HEK293 (cell line): ENCODE measurements around the gene RANBP3L.

Experiments used
- BCL6B ChIP-seq: fragments of 450-650 bp; formaldehyde crosslinking; IDR thresholded peaks from 2 replicates; pipeline ENCODE4 v1.5.1; 2017; ENCODE audit warnings: missing biosample characterization, missing genetic modification characterization
- HOXC10 ChIP-seq: sonication (generic); formaldehyde crosslinking; IDR thresholded peaks from 2 replicates; pipeline ENCODE4 v1.8.1; 2023; ENCODE audit warnings: mild to moderate bottlenecking, missing genetic modification reagents
- IKZF3 ChIP-seq: fragments of 450-650 bp; IDR thresholded peaks from 2 replicates; pipeline ENCODE4 v1.5.0; 2018; ENCODE audit warnings: missing biosample characterization, mild to moderate bottlenecking, missing genetic modification characterization, moderate library complexity
- INSM2 ChIP-seq: fragments of 450-650 bp; formaldehyde crosslinking; IDR thresholded peaks from 2 replicates; pipeline ENCODE4 v1.5.1; 2016; ENCODE audit warnings: missing biosample characterization, missing genetic modification characterization
- KLF8 ChIP-seq: fragments of 450-650 bp; formaldehyde crosslinking; IDR thresholded peaks from 2 replicates; pipeline ENCODE4 v1.5.1; 2016; ENCODE audit warnings: missing biosample characterization, missing genetic modification characterization
- KLF9 ChIP-seq: fragments of 450-650 bp; formaldehyde crosslinking; IDR thresholded peaks from 2 replicates; pipeline ENCODE4 v1.5.1; 2016; ENCODE audit warnings: missing biosample characterization, missing genetic modification characterization, low read depth
- SCRT1 ChIP-seq: fragments of 450-650 bp; formaldehyde crosslinking; IDR thresholded peaks from 2 replicates; pipeline ENCODE4 v1.5.1; 2016; ENCODE audit warnings: missing biosample characterization, missing genetic modification characterization, borderline replicate concordance
- SETDB1 ChIP-seq: IDR thresholded peaks from one replicate; pipeline ENCODE4 v1.6.1; 2017; ENCODE audit warnings: mild to moderate bottlenecking, low read length, moderate library complexity, mixed read lengths; ENCODE audit not compliant: insufficient read length
- SP3 ChIP-seq: fragments of 450-650 bp; formaldehyde crosslinking; IDR thresholded peaks from 2 replicates; pipeline ENCODE4 v1.5.1; 2016; ENCODE audit warnings: missing biosample characterization, missing genetic modification characterization
- WT1 ChIP-seq: fragments of 450-650 bp; formaldehyde crosslinking; IDR thresholded peaks from 2 replicates; pipeline ENCODE4 v1.5.1; 2016; ENCODE audit warnings: missing biosample characterization, missing genetic modification characterization
- YY1 ChIP-seq: fragments of 450-650 bp; formaldehyde crosslinking; IDR thresholded peaks from 2 replicates; pipeline ENCODE4 v1.5.1; 2018; ENCODE audit warnings: missing biosample characterization, missing genetic modification characterization
- ZBTB7A ChIP-seq: fragments of 450-650 bp; formaldehyde crosslinking; IDR thresholded peaks from 2 replicates; pipeline ENCODE4 v1.5.1; 2016; ENCODE audit warnings: low read depth, missing biosample characterization, missing genetic modification characterization
- ZFP3 ChIP-seq: fragments of 450-650 bp; formaldehyde crosslinking; IDR thresholded peaks from 2 replicates; pipeline ENCODE4 v1.5.1; 2016; ENCODE audit warnings: low read depth, missing biosample characterization, missing genetic modification characterization
- ZNF169 ChIP-seq: fragments of 450-650 bp; formaldehyde crosslinking; IDR thresholded peaks from 2 replicates; pipeline ENCODE4 v1.5.1; 2016; ENCODE audit warnings: missing biosample characterization, missing genetic modification characterization
- ZNF18 ChIP-seq: fragments of 450-650 bp; formaldehyde crosslinking; IDR thresholded peaks from 2 replicates; pipeline ENCODE4 v1.5.1; 2016; ENCODE audit warnings: missing biosample characterization, missing genetic modification characterization
- ZNF2 ChIP-seq: fragments of 450-650 bp; formaldehyde crosslinking; IDR thresholded peaks from 2 replicates; pipeline ENCODE4 v1.5.1; 2016; ENCODE audit warnings: missing biosample characterization, missing genetic modification characterization
- ZNF223 ChIP-seq: fragments of 450-650 bp; formaldehyde crosslinking; IDR thresholded peaks from 2 replicates; pipeline ENCODE4 v1.5.1; 2016; ENCODE audit warnings: missing biosample characterization, missing genetic modification characterization
- ZNF274 ChIP-seq, 2 experiments: fragments of 200-500 bp in 1 of 2; fragments of 450-650 bp in 1 of 2; sonication (Bioruptor generic) in 1 of 2; formaldehyde crosslinking in 1 of 2; IDR thresholded peaks; 2 replicates each; pipeline versions ENCODE4 v1.5.1 to v1.6.1; 2014 to 2016; ENCODE audit warnings: borderline replicate concordance in 1 of 2, inconsistent platforms in 1 of 2, low read length in 1 of 2, missing biosample characterization in 1 of 2, missing genetic modification characterization in 1 of 2
- ZNF394 ChIP-seq: fragments of 450-650 bp; formaldehyde crosslinking; IDR thresholded peaks from 2 replicates; pipeline ENCODE4 v1.5.1; 2016; ENCODE audit warnings: missing biosample characterization, missing genetic modification characterization, mild to moderate bottlenecking, moderate library complexity, borderline replicate concordance
- ZNF423 ChIP-seq: fragments of 450-650 bp; formaldehyde crosslinking; IDR thresholded peaks from 2 replicates; pipeline ENCODE4 v1.5.1; 2016; ENCODE audit warnings: missing biosample characterization, missing genetic modification characterization
- ZNF433 ChIP-seq: fragments of 450-650 bp; formaldehyde crosslinking; IDR thresholded peaks from 2 replicates; pipeline ENCODE4 v1.5.1; 2016; ENCODE audit warnings: missing biosample characterization, missing genetic modification characterization, low read depth
- ZNF544 ChIP-seq: fragments of 450-650 bp; formaldehyde crosslinking; IDR thresholded peaks from 2 replicates; pipeline ENCODE4 v1.5.0; 2017; ENCODE audit warnings: missing biosample characterization, missing genetic modification characterization
- ZNF555 ChIP-seq: fragments of 450-650 bp; formaldehyde crosslinking; conservative IDR thresholded peaks from 2 replicates; pipeline ENCODE4 v1.5.1; 2017; ENCODE audit warnings: missing biosample characterization, mild to moderate bottlenecking, missing genetic modification characterization, inconsistent platforms
- ZNF600 ChIP-seq: fragments of 450-650 bp; formaldehyde crosslinking; IDR thresholded peaks from 2 replicates; pipeline ENCODE4 v1.5.1; 2016; ENCODE audit warnings: missing biosample characterization, missing genetic modification characterization
- ZNF621 ChIP-seq: fragments of 450-650 bp; formaldehyde crosslinking; IDR thresholded peaks from 2 replicates; pipeline ENCODE4 v1.5.1; 2017; ENCODE audit warnings: missing biosample characterization, missing genetic modification characterization
- ZNF658 ChIP-seq: fragments of 450-650 bp; formaldehyde crosslinking; IDR thresholded peaks from 2 replicates; pipeline ENCODE4; 2016; ENCODE audit warnings: missing biosample characterization, missing genetic modification characterization
- ZNF701 ChIP-seq: fragments of 450-650 bp; formaldehyde crosslinking; IDR thresholded peaks from 2 replicates; pipeline ENCODE4 v1.5.1; 2016; ENCODE audit warnings: missing biosample characterization, missing genetic modification characterization
- ZNF76 ChIP-seq: fragments of 450-650 bp; formaldehyde crosslinking; IDR thresholded peaks from 2 replicates; pipeline ENCODE4; 2016; ENCODE audit warnings: low read depth, missing biosample characterization, missing genetic modification characterization, borderline replicate concordance
- ZNF785 ChIP-seq: fragments of 450-650 bp; formaldehyde crosslinking; IDR thresholded peaks from 2 replicates; pipeline ENCODE4 v1.5.1; 2016; ENCODE audit warnings: missing biosample characterization, missing genetic modification characterization
- TF ChIP-seq, protein P1 (sequence below): fragments of 450-650 bp; formaldehyde crosslinking; IDR thresholded peaks from 2 replicates; pipeline ENCODE4 v1.5.1; 2016; ENCODE audit warnings: missing biosample characterization, missing genetic modification characterization
- TF ChIP-seq, protein P2 (sequence below): fragments of 450-650 bp; formaldehyde crosslinking; IDR thresholded peaks from 2 replicates; pipeline ENCODE4 v1.5.1; 2017; ENCODE audit warnings: missing biosample characterization, missing genetic modification characterization

RANBP3L gene

GRCh38 chr5:36241631-36242533 is 59.8 kb downstream of the RANBP3L start, which contains the start of gene NADK2 (continued):
- TF ChIP-seq ZNF274 (IDR thresholded peaks at IDR 0.05; ENCODE audit: low read length) (no peak), ZNF274 (tag by site-specific recombination; IDR thresholded peaks at IDR 0.05; ENCODE audit: borderline replicate concordance) (no peak), ZNF169 (tag by site-specific recombination) (no peak), ZNF2 (tag by site-specific recombination) (peak; percentile 58), ZBTB7A (tag by site-specific recombination) (peak; percentile 92), KLF9 (tag by site-specific recombination) (peak; percentile 83), WT1 (tag by site-specific recombination) (peak; percentile 27; the same call in 1 of the 2 replicates), IKZF3 (tag by site-specific recombination) (peak; percentile 9; the same call in 1 of the 2 replicates), ZNF701 (tag by site-specific recombination) (no peak), ZNF785 (tag by site-specific recombination) (peak; percentile 98), ZNF544 (tag by site-specific recombination) (no peak), ZFP3 (tag by site-specific recombination) (no peak), INSM2 (tag by site-specific recombination) (peak; percentile 68), HOXC10 (no peak), ZNF223 (tag by site-specific recombination) (0 out of 2 replicates have a peak, but pooled peaks have one; percentile 11), ZNF18 (0 out of 2 replicates have a peak, but pooled peaks have one; percentile 44), ZNF76 (tag by site-specific recombination) (peak; percentile 67; the same call in 1 of the 2 replicates), BCL6B (tag by site-specific recombination) (no peak), YY1 (tag by site-specific recombination) (peak; percentile 88), ZNF433 (no peak), SCRT1 (tag by site-specific recombination) (no peak), SP3 (tag by site-specific recombination) (peak; percentile 95), ZNF621 (no peak), ZNF600 (tag by site-specific recombination) (peak; percentile 70), ZNF658 (tag by site-specific recombination) (no peak), ZNF394 (peak; percentile 45; the same call in 1 of the 2 replicates), ZNF555 (no peak), SETDB1 (no peak), KLF8 (tag by site-specific recombination) (peak; percentile 69), ZNF423 (no peak)
- TF ChIP-seq, protein P1, sequence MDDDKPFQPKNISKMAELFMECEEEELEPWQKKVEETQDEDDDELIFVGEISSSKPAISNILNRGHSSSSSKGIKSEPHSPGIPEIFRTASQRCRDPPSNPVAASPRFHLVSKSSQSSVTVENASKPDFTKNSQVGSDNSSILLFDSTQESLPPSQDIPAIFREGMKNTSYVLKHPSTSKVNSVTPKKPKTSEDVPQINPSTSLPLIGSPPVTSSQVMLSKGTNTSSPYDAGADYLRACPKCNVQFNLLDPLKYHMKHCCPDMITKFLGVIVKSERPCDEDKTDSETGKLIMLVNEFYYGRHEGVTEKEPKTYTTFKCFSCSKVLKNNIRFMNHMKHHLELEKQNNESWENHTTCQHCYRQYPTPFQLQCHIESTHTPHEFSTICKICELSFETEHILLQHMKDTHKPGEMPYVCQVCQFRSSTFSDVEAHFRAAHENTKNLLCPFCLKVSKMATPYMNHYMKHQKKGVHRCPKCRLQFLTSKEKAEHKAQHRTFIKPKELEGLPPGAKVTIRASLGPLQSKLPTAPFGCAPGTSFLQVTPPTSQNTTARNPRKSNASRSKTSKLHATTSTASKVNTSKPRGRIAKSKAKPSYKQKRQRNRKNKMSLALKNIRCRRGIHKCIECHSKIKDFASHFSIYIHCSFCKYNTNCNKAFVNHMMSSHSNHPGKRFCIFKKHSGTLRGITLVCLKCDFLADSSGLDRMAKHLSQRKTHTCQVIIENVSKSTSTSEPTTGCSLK (tag by site-specific recombination), result no peak
- TF ChIP-seq, protein P2, sequence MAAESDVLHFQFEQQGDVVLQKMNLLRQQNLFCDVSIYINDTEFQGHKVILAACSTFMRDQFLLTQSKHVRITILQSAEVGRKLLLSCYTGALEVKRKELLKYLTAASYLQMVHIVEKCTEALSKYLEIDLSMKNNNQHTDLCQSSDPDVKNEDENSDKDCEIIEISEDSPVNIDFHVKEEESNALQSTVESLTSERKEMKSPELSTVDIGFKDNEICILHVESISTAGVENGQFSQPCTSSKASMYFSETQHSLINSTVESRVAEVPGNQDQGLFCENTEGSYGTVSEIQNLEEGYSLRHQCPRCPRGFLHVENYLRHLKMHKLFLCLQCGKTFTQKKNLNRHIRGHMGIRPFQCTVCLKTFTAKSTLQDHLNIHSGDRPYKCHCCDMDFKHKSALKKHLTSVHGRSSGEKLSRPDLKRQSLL, result no peak
